A204.1 (cell line): ENCODE measurements around the gene SSUH2.

Source experiments
- FAIRE-seq: peaks from 2 replicates; lab custom pipeline; 2012; peaks lifted over from hg19 to GRCh38; lab: Jason Lieb, UNC

The SSUH2 gene

GRCh38 chr3:8579943-8580342 lies 64.7 kb downstream of the SSUH2 start:
- FAIRE-seq: no peak

GRCh38 chr3:8579096-8579495 lies 65.5 kb downstream of the SSUH2 start:
- no peak for FAIRE-seq

- no peak for FAIRE-seq
Observed at GRCh38 chr3:8578282-8578681, 66.3 kb downstream of the SSUH2 start.

- no peak for FAIRE-seq
Observed at GRCh38 chr3:8576841-8577571, 67.6 kb downstream of the SSUH2 start.

- FAIRE-seq: no peak
Observed at GRCh38 chr3:8576436-8576835, 68.2 kb downstream of the SSUH2 start.

- FAIRE-seq: no peak
Observed at GRCh38 chr3:8575364-8576104, 69.1 kb downstream of the SSUH2 start.

- FAIRE-seq: no peak
Observed at GRCh38 chr3:8574670-8575322, 69.8 kb downstream of the SSUH2 start.

- FAIRE-seq: no peak
Observed at GRCh38 chr3:8574040-8574669, 70.4 kb downstream of the SSUH2 start.

GRCh38 chr3:8573342-8573926 lies 71.2 kb downstream of the SSUH2 start:
- FAIRE-seq: no peak

GRCh38 chr3:8571256-8571655 lies 73.3 kb downstream of the SSUH2 start:
- FAIRE-seq: no peak
